ENCODE measurements around the gene C3AR1. TPM values are rescaled to one million over a fixed set of nuclear protein-coding genes. Genes with fewer than 3 reads are reported as not detected.
"Not testable (repeated sequence)": the region's sequence is repeated elsewhere in the genome, so short reads cannot be mapped to it uniquely, and the experiment has no call there.

The C3AR1 gene
- total RNA-seq, 1 experiment from 2014 or later: 0.95 TPM

- no peak for DNase-seq (ENCODE audit: low spot score)
These were observed 37.9 kb downstream of the C3AR1 start for GRCh38 chr12:8028267-8028666.

- DNase-seq (ENCODE audit: low spot score): no peak
These were observed 38.3 kb downstream of the C3AR1 start for GRCh38 chr12:8027856-8028255.

GRCh38 chr12:8026291-8026900 lies 39.8 kb downstream of the C3AR1 start:
- peak; percentile 99 for DNase-seq (ENCODE audit: low spot score)

- no peak for DNase-seq (ENCODE audit: low spot score)
These were observed 47.2 kb downstream of the C3AR1 start for GRCh38 chr12:8018666-8019581.

- not testable (repeated sequence) for DNase-seq (ENCODE audit: low spot score)
These were observed 47.9 kb downstream of the C3AR1 start for GRCh38 chr12:8018213-8018612.

GRCh38 chr12:8014836-8015235 lies 51.3 kb downstream of the C3AR1 start:
- no peak for DNase-seq (ENCODE audit: low spot score)

- no peak for DNase-seq (ENCODE audit: low spot score)
These were observed 53.4 kb downstream of the C3AR1 start for GRCh38 chr12:8012651-8013309.

GRCh38 chr12:8011331-8011730 lies 54.8 kb downstream of the C3AR1 start:
- no peak for DNase-seq (ENCODE audit: low spot score)

Other genes with a start within 250 kb of the C3AR1 start
- gene SLC2A14, start 193.4 kb downstream of the C3AR1 start, total RNA-seq (2014; rRNA removed; shearing (Covaris generic)): 0.25 TPM in 2 replicates
- gene SLC2A3, start 130.2 kb downstream of the C3AR1 start, total RNA-seq (2014; rRNA removed; shearing (Covaris generic)): 42.8 and 51.9 TPM in 2 replicates
- gene FOXJ2, start 33.6 kb downstream of the C3AR1 start, total RNA-seq (2014; rRNA removed; shearing (Covaris generic)): 5.9 and 6.2 TPM in 2 replicates
- 34.7 and 50.5 TPM in 2 replicates for gene NECAP1, start 15.9 kb upstream of the C3AR1 start, total RNA-seq (2014; rRNA removed; shearing (Covaris generic))
- not detected in 2 replicates for gene CLEC4A, start 57.3 kb upstream of the C3AR1 start, total RNA-seq (2014; rRNA removed; shearing (Covaris generic))
- gene ZNF705A, start 90.7 kb upstream of the C3AR1 start, total RNA-seq (2014; rRNA removed; shearing (Covaris generic)): not detected in 2 replicates
- not detected in 2 replicates for gene FAM90A1, start 161.3 kb upstream of the C3AR1 start, total RNA-seq (2014; rRNA removed; shearing (Covaris generic))